Psoas muscle (tissue), 8 donors: ENCODE results near the gene REV3L. TPM values are rescaled to one million over a fixed set of nuclear protein-coding genes. Genes with fewer than 3 reads are reported as not detected.

ENCODE experiments used
- ATAC-seq, 4 donors: fragments of 200-7000 bp; cut with Tn5 transposase; one replicate each; pipeline ENCODE4 v1.9.1; 2020; ENCODE audit warnings: moderate library complexity in 3 of 4, mild to moderate bottlenecking in 2 of 4
- DNase-seq, 2 donors: peaks; one replicate each; pipeline ENCODE4 v3.0.0-alpha.2; 2020
- H3K27ac ChIP-seq: fragments of 200-600 bp; one replicate; pipeline ENCODE4 v1.8.0; 2022
- H3K27me3 ChIP-seq, 3 donors: fragments of 200-600 bp in 1 of 3; one replicate each; pipeline versions ENCODE4 v1.6.1 to v1.8.0; 2013 to 2022; ENCODE audit warnings: low read length in 2 of 3, mild to moderate bottlenecking in 2 of 3, moderate library complexity in 1 of 3; ENCODE audit not compliant: insufficient read depth in 3 of 3
- H3K36me3 ChIP-seq, 2 donors: fragments of 200-600 bp in 1 of 2; one replicate each; pipeline versions ENCODE4 v1.6.1 to v1.8.0; 2013 to 2022; ENCODE audit warnings: low read depth in 1 of 2, mild to moderate bottlenecking in 1 of 2, moderate library complexity in 1 of 2; ENCODE audit not compliant: insufficient read depth in 1 of 2
- H3K4me1 ChIP-seq: fragments of 200-600 bp; one replicate; pipeline ENCODE4 v1.8.0; 2022
- H3K4me3 ChIP-seq: fragments of 200-600 bp; one replicate; pipeline ENCODE4 v1.8.0; 2022; ENCODE audit warnings: mild to moderate bottlenecking
- H3K9me3 ChIP-seq: fragments of 200-600 bp; one replicate; pipeline ENCODE4 v1.8.0; 2022
- WGBS, 3 donors: extraction: QIAGEN DNeasy Blood & Tissue Kit; methylation state at CpG; one replicate each; pipeline versions ENCODE4 v1.1.6 to v1.1.7; 2013; 5-methylcytosine and 5-hydroxymethylcytosine counted together
- intact Hi-C, 2 donors: fragments of 100-400 bp; cut with DNase I; formaldehyde crosslinking; loops; one replicate each; pipeline versions ENCODE4 v1.11.0 to v1.14.2; 2022
- polyA plus RNA-seq, 3 donors: library from polyadenylated mRNA; stranded (reverse); fragments of 200-250 nt; gene quantifications; one replicate each; pipeline ENCODE4 v1.2.3, GENCODE V29; 2013
- total RNA-seq, 4 donors: library from RNA; stranded (reverse); fragmentation: NEBNext Ultra II Directional in 2 of 4; extraction: Animal tissue kit (Norgen Biotek cat#: 25700) in 2 of 4; gene quantifications; one replicate each; pipeline versions ENCODE4 v1.2.1 to v1.2.4, GENCODE V29; 2021 to 2023
- TF ChIP-seq, protein P1 (sequence below): fragments of 200-600 bp; IDR thresholded peaks from one replicate; pipeline ENCODE4 v1.8.0; 2022; ENCODE audit warnings: antibody characterized with exemption
- donor health status: healthy with polysubstance abuse.
- donor health status: DM: no; HTN: no; CAD: no; lungs with moderate emphysema.
- donor health status: Bipolar disorder and iron deficiency.
- donor health status: healthy.
- donor health status: DM: yes; HTN: yes; CAD: no.
- donor health status: DM: no; HTN: no; CAD: no.
- donor health status: DM: no; HTN: no; CAD: no.
- donor health status: DM: yes; HTN: yes; CAD: no.

Gene REV3L
- total and polyA plus RNA-seq, 7 donors, result 9.0 to 36.3 (median 18.8) TPM

GRCh38 chr6:111367393-111368088, 115.5 kb downstream of the REV3L start:
- H3K36me3 ChIP-seq, result peaks cover 0 to 62% of the 10 kb centered on the region in 2 donors
- no peak overlapping the region for H3K27ac ChIP-seq
- H3K9me3 ChIP-seq, result no peaks in the 10 kb centered on the region
- 61 to 77% (median 61%) methylated on average over 9 of the region's 9 CpGs for WGBS, 3 donors
- H3K27me3 ChIP-seq, result no peaks in the 10 kb centered on the region
- no peaks in the 10 kb centered on the region for H3K4me1 ChIP-seq
- ATAC-seq, result no peak
- intact Hi-C loops, result loop anchor here in 1 of 2 donors (10.0 kb wide), 2 partner anchors 97 to 277 kb away; no protein-coding TSS in a partner anchor
- no peak overlapping the region for H3K4me3 ChIP-seq
- no peak for DNase-seq
- TF ChIP-seq, protein P1, sequence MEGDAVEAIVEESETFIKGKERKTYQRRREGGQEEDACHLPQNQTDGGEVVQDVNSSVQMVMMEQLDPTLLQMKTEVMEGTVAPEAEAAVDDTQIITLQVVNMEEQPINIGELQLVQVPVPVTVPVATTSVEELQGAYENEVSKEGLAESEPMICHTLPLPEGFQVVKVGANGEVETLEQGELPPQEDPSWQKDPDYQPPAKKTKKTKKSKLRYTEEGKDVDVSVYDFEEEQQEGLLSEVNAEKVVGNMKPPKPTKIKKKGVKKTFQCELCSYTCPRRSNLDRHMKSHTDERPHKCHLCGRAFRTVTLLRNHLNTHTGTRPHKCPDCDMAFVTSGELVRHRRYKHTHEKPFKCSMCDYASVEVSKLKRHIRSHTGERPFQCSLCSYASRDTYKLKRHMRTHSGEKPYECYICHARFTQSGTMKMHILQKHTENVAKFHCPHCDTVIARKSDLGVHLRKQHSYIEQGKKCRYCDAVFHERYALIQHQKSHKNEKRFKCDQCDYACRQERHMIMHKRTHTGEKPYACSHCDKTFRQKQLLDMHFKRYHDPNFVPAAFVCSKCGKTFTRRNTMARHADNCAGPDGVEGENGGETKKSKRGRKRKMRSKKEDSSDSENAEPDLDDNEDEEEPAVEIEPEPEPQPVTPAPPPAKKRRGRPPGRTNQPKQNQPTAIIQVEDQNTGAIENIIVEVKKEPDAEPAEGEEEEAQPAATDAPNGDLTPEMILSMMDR, result no peak

GRCh38 chr6:111361648-111362047, 121.4 kb downstream of the REV3L start:
- Histone ChIP-seq H3K36me3 (peaks cover under 1 to 73% of the 10 kb centered on the region in 2 donors), H3K9me3 (no peaks in the 10 kb centered on the region), H3K4me1 (no peaks in the 10 kb centered on the region), H3K4me3 (no peak overlapping the region), H3K27ac (no peak overlapping the region), H3K27me3 (no peaks in the 10 kb centered on the region)
- DNase-seq, result no peak
- peak in 1 of 4 donors; percentile 33 for ATAC-seq
- intact Hi-C loops, result loop anchor here in 1 of 2 donors (10.0 kb wide), 2 partner anchors 103 to 283 kb away; no protein-coding TSS in a partner anchor
- TF ChIP-seq, protein P1, result peak; percentile 27
- WGBS, 3 donors, result 45 to 54% (median 46%) methylated on average over 5 of the region's 5 CpGs

DNA sequence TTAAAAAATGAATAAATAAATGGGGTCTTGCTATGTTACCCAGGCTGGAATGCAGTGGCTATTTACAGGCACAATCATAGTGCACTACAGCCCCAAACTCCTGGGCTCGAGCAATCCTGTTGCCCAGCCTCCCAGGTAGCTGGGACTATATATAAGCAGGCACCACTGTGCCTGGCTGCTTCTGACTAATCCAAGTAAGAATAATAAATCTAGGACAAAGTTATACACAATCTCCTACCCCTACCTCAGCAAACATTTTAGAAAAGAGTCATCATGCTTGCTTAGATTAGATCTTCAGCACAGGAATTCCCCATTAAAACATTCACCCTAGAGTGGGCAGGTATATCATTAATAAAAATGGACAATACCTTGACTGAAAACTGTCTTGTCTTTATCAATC, 124.6 kb downstream of the REV3L start:
- intact Hi-C loops, result no loop called here
- 67 to 78% (median 75%) methylated on average over 1 of the region's 1 CpG for WGBS, 3 donors
- no peak overlapping the region for H3K4me3 ChIP-seq
- H3K36me3 ChIP-seq, result peaks cover 3 to 77% of the 10 kb centered on the region in 2 donors
- no peaks in the 10 kb centered on the region for H3K27me3 ChIP-seq
- no peak for ATAC-seq
- no peak overlapping the region for H3K27ac ChIP-seq
- no peaks in the 10 kb centered on the region for H3K9me3 ChIP-seq
- H3K4me1 ChIP-seq, result peaks cover 11% of the 10 kb centered on the region
- TF ChIP-seq, protein P1, result no peak
- DNase-seq, result no peak

DNA sequence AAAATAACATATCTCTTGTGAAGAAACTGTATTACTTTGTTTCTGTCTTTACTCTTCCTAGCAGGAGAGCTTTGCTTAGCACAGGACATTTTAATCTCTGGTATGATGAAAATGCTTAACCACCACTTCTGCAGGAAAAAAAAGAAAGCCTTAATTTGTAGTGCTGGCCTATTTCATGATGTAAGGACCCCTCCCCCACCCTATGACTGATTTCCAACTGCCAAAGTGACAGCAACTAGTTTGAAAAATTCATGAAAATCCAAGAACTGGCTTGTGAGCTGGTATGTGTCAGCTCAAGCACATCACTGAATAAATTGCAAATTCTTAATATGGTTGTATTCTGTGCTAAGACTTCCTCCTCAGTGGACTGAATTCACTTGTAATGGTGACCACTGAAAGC, 125.3 kb downstream of the REV3L start:
- TF ChIP-seq, protein P1, result no peak
- peaks cover 3 to 71% of the 10 kb centered on the region in 2 donors for H3K36me3 ChIP-seq
- H3K27me3 ChIP-seq, result no peaks in the 10 kb centered on the region

More for the DNA sequence above, 125.3 kb downstream of the REV3L start:
- Histone ChIP-seq H3K4me1 (peaks cover 12% of the 10 kb centered on the region), H3K27ac (no peak overlapping the region), H3K4me3 (no peak overlapping the region), H3K9me3 (no peaks in the 10 kb centered on the region)
- ATAC-seq (no peak), DNase-seq (no peak)
- intact Hi-C loops, result no loop called here
